ENCODE data around the gene KDM4C. TPM values are rescaled to one million over a fixed set of nuclear protein-coding genes. Genes with fewer than 3 reads are reported as not detected.

Gene KDM4C
- polyA plus RNA-seq, 3 donors: 16.4 to 17.5 (median 16.7) TPM

DNA sequence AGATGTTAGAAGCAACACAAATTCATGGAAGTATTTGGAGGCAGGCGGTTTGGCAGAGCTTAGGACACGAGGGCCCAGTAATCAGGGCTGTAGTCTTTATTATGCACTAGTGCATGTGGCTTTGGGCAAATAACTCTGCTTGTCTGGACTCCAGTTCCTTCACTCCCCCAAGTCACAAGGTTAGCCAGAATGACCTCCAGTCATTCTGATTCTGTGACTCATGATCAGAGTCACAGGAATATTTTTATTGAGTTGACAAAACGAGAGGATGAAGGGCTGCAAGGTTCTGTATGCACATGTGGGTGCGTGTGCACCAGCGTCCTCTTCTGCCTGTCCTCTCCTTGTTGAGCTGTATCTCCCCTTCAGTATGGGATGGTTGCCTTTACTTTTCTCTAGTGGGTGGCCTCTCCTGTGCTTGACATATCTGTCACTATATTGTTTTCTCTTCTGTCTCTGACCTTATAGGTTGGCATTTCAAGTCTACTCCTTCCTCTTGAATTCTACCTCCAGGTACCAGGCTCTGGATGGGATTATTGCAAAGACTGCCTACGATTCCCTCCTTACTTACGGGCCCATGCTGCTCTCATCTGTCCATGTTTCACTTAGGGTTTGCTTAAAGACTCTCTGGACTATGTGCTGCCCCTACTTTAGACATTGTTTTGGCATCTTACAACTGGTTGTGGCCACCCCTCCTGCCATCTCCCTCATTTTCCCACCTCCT is 94.6 kb downstream of the KDM4C start:
- no peak for DNase-seq (ENCODE audit: low read depth in 3 of 3, low spot score in 2 of 3)

DNA sequence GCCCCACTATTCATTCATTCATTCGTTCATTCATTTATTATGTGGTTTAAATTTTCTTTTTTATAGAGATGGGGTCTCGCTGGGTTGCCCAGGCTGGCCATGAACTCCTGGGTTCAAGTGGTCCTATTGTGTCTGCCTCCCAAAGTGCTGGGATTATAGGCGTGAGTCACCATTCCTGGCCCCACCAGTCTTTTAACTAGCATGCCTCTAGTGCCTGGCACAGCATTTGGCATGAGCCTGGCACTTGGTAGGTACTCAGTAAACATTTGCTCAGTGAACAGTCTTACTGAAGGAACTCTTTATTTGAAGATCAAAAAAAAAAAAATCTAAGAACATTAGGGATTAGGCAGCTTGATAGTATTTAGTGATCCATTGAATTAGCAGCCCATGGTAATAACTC is 98.1 kb downstream of the KDM4C start:
- no peak for DNase-seq (ENCODE audit: low read depth in 3 of 3, low spot score in 2 of 3)

DNA sequence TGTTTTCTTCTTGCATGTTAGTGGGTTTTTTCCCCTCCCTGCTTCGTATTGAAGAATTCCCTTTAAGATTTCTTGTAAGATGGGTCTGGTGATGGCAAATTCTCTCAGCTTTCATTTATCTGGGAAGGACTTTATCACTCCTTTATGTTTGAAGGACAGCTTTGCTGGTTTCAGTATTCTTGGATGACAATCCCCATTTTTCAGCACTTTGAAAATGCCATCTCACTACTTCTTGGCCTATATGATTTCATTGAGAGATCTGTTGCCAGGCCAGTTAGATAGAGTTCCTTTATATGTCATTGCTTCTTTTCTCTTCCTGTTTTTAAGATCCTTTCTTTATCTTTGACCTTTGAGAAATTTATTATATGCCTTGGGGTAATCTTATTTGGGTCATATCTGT is 106.3 kb downstream of the KDM4C start:
- no peak for DNase-seq (ENCODE audit: low read depth in 3 of 3, low spot score in 2 of 3)

DNA sequence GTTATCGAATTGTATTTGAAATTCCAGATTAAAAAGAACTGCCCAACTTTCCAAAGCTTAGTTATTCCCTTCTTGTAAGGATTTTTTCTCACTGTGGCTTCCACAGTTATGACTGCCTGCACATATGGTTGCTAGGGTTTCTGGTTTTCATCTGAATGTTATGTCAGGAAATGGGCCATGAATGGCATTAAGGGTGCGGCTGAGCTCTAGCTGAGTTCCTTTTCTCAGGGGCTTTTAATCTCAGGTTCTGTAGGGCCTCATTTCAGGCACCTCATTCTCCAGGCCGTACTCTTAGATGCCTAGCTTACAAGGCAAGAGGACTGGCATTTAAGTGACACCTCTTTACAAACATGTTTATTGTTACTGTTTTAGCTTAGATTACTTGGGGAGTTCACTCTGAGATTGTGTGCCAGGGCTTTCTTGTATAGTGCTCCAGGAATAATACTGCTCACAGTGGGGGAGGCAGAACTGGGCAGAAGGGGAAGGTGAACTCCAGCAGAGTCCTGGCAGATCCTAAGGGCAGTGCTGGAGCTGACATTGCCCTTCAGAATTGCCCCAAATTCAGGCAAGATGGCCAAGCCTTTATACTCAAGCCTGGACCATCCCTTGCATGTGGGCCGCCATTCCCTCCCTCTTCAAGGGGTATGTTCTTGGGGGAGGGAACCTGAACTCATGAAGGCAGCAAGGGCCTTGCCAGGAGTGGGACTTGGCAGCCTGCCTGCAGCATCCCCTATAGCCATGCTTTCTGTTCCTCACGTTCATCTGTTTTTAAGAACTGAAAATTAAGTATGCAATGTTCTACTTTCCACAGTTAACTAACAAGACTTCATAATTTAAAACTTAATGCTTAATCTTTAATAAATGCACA is 111.5 kb downstream of the KDM4C start:
- no peak for DNase-seq (ENCODE audit: low read depth in 3 of 3, low spot score in 2 of 3)

DNA sequence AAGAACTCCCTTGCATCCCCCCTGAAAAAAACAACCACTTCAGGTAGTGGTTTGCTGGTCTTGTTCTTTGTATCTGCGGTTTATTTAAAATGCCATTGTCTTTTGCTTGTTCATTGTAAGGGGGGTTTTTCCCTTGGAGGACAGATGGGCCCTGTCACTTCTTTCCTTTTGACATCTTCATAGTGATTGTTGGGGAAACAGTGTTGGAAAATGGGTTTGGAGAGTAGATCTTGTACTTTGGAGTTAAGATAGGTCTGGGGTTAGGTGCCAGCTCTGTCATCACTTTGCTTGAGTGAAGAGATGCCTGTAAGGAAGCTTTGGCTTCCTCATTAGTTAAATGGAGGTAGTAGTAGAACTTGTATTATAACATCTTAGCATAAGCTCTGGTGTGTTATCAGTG is 112.4 kb downstream of the KDM4C start:
- DNase-seq (ENCODE audit: low read depth in 3 of 3, low spot score in 2 of 3): no peak

DNA sequence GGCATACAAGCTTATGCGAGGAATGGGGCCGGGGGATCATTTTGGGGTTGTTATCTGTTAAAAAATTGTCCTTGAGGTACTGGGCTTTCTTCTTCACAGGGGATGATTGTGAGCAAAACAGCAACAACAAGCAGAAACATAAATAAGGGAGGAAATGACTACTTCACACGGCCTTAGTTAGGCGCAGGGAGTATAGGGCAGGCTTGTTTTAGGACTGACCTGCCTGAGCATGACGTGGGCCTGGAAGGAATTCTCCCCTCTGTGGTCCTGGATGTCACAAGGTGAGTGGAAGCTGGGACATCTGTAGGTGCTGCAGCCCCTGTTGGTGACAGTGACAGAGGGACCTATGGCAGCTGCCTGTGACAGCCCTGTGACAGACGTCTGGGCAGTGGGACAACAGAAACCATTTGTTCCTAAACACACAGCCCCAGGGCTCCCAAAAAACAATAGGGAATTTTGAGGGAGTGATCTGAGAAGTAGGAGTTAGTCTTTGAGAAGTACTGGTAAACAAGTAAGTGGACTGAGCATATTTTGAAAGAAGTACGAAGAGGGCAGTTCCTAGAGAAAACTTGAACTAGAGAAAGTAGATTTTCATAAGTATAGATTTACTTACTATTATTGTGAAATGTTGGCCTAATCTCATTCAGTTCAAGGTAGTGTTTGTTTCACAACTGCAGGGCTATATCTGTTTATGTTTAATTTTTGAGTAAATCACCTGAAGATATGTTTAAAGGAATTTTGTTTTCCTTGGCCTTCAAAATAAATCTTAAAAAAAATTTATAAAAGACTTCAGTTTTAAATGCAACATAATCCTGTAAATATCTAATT is 113.1 kb downstream of the KDM4C start:
- DNase-seq (ENCODE audit: low read depth in 3 of 3, low spot score in 2 of 3): no peak

DNA sequence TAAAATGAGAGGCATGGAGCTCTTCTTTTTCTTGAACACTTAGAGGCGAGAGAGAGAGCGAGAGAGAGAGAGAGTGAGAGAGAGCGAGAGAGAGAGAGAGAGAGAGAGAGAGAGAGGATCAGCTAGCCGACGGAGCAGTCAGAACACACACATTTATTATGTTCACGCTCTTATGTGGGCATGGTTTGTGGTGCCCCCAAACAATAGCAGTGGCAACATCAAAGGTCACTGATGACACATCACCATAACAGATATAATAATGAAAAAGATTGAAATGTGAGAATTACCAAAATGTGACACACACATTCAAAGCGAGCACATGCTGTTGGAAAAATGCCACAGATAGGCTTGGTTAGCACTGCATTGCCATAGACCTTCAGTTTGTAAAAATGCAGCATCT is 116.1 kb downstream of the KDM4C start:
- no peak for DNase-seq (ENCODE audit: low read depth in 3 of 3, low spot score in 2 of 3)

DNA sequence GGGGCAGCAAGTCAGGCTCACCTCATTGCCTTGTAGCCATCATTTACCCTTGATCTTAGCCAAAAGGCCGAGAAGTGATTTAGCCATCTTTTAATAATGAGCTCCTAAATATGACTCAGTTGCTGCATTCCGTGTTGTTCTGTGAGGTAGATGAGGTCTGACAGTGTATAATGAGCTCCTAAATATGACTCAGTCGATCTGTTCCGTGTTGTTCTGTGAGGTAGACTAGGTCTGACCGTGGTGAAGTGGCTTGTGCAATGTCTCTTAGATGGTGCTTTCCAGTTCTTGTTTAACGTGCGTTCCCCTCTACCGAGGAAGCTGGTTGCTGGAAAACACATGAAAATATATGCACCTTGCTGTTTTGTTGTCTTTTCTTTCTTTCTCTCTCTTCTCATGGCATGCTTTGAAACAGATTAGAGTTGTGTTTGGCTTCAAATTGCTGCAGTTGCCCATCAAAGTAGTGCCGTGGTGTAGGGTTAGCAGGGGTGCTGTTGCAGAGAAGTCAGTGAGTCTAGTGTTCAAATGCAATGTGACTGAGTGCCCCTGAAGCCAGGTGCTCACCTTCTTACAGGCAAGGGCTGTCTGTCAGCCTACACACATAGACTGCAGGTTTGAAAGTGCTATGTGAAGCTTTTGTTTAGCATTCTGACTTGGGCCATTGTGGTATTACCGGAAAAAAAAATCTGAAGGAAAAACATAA is 118.6 kb downstream of the KDM4C start:
- no peak for DNase-seq (ENCODE audit: low read depth in 3 of 3, low spot score in 2 of 3)

DNA sequence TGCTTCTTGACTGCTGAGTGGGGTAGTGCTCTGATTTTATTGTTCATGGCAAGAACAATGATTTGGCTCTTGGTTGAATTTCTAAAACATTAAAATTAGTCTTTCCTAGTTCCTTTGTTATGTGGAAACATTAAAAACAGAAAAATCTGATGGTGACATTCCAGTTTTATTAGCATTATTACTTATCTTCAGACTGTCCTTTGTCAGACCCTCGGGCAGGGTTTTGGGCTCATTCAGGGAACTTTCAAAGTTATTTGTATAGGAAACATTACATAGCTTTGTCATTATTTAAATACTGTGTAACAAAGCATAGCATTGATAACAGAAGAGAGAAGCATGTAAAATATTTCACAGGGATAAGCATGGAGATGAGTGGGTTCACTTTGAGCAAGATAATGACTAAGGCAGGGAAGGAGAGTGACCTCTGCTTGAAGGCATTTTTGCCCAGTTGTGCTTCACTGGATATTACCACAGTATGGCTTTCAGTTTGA is 119.9 kb downstream of the KDM4C start:
- no peak for DNase-seq (ENCODE audit: low read depth in 3 of 3, low spot score in 2 of 3)

DNA sequence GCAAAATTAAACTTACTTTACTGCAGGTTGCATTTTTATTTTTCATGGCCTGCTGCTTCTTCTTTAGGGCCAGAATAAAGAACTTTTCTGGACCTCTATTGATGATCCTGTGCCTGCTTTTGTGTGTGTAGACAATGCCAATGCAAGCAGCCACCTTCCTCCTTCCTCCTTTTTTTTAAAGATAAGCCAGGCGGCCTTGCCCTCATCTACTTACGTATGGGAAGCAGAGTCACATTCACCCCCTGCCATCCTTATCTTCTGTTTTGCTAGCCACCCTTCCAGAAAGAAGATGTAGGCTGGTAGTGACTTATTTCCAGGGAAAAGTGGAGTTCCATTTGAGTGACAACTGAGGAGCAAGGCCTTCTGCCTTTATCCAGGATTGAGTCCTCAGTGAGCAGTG is 122.9 kb downstream of the KDM4C start:
- DNase-seq (ENCODE audit: low read depth in 3 of 3, low spot score in 2 of 3): no peak

DNA sequence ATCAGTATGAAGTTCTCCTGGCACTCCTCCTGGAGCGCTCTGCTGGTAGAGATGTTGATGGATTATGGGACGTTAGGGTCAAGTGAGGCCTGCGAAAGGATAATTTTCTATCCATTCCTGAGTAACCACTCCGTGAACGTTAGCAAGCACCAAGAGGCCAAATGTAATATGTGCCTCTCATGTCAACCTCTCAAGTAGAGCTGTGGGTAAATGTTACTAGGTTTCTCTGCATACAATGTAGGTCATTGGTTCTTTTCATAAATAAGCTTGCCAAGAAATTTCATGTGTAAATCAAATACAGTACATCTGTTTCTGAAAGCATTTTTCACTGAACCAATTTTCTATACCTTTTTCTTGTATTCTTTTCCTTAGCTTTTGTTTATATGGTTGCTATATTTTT is 126.3 kb downstream of the KDM4C start:
- no peak for DNase-seq (ENCODE audit: low read depth in 3 of 3, low spot score in 2 of 3)

DNA sequence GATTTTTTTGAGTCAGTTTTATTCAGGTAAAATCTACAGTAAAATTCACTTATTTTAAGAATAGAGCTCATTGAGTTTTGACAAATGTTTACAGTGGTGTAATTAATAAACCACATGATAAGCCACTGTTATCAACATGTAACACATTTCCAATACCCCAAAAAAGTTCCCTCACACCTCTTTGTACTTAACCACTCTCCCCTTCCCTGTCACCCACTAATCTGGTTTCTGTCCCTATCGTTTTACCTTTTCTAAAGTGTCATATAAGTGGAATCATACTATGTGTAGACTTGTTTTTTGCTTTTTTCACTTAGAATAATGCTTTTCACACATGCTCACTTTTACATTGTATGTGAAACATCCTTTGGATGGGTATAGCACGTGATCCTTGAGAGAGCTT is 127.2 kb downstream of the KDM4C start:
- DNase-seq (ENCODE audit: low read depth in 3 of 3, low spot score in 2 of 3): no peak

DNA sequence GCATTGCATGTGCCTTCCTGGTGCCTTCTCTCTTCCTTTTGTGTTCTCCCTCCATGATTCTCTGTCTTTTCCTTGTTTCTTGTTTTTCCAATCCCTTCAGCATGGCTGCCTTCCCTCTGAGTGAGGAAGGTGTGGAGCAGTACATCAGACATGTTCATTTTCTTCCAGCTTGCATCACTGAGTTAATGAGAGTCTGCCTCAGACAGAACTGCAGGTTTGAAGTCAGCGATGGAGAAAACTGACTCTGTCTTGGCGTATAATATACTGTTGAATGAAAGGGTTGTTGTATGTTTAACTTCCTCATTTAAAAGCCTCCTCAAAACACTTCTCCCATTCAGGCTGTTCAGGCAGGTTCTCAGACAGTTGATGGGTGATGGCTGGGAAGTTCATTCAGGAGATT is 129.3 kb downstream of the KDM4C start:
- DNase-seq (ENCODE audit: low read depth in 3 of 3, low spot score in 2 of 3): no peak

DNA sequence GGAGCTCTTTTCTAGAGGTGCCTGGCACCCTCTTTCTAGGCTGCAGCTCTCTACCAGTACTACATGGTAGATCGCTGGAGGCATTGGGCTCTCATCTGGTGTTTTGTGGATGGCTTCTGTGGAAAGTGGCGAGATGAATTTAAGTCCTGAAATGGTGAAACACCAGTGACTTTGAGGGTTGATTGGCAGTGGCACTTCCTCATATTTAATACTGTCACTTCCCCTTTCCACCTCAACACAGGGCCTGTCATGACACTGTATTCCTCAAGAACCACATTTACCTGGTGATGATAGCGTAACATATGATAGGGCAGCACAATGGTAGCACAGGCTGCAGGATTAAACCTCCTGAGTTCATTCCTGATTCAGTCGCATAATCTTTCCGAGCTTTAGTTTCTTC is 132.1 kb downstream of the KDM4C start:
- no peak for DNase-seq (ENCODE audit: low read depth in 3 of 3, low spot score in 2 of 3)

DNA sequence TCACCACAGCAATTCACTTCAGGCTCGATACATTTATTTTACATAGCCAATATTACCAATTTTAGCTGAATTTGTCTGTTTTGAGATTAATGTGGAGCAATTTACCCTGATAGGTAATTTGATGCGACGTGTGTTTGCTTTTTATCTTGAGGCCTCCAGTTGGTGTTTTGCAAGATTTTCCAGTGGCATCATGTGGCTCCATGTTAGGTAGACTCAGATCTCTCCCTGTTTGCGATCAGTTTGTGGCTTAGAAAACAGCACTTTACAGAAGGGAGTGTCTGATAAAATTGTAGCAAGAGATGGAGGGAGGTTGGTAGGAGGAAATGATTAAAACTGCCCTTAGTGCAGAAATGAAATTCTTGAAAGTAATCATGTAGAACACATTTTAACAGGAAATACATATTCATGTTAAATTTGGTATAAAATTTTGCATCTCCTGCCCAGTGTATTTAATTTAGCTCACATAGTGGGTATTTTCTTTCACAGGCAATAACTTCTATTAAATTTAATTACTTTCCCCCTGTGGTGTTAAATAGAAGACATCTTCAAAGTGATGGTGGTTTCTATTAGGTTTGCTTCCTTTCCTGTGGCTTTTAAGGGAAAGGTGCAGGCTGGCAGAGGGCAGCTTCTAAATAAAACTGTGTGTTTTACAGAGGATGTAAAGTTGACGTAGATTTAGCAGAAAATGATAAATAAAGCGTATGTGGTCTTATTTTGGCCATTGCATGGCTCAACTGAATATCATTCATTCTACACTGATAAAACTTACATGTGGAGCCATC is 135.8 kb downstream of the KDM4C start:
- no peak for DNase-seq (ENCODE audit: low read depth in 3 of 3, low spot score in 2 of 3)

DNA sequence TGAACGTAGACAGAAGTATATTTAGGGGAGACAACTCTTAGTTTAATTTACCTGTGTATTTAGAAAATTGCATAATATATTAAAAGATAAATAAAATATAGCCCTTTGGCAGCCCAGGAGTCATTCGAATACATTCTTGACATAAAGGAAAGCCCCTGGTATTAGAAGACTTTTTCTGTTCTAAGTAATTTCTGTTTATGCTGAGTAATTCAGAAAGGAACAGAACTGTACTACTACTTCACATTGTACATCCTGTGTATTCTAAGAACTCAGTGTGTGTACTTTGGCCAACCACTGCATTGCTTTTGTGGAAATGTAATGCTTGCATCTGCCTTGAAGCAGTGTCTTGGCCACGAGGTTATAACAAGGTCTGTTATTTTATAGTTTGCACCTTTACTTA is 136.4 kb downstream of the KDM4C start:
- no peak for DNase-seq (ENCODE audit: low read depth in 3 of 3, low spot score in 2 of 3)

DNA sequence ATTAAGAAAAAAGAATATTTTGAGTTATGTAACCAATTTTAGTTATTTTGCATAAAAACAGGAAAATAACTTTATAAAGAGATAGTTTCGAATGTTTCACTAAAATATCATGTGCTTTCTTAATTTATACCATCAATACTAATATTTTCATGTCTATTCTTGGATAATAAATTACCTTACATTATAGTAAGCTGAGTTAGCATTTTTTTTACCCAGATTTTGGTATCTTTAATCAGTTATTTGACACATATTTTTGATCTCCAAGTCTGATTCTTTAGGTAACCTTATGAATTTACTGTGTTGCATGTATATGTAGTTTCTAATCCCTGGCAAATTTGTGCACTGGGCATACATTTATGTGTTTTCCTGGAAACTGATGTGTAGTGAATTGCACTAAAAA is 138.0 kb downstream of the KDM4C start:
- no peak for DNase-seq (ENCODE audit: low read depth in 3 of 3, low spot score in 2 of 3)

DNA sequence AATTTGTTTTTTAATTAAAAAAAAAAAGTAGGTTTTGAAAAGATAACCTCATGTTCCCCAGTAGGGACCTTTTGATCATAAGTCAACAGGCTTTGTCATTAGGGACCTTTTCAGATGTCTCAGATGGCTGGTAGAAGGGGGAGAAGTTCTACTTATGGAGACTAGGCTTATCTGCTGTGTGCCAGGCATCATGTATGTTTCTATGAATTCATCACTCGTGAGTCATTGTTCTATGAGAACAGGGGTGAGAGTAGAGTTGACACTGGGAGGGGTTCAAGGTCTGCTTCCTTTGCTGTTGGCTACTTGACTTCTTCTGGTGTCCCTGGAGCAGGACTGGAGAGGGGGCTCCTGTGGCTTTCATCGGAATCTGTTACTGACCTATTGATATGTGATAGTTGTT is 138.8 kb downstream of the KDM4C start:
- DNase-seq (ENCODE audit: low read depth in 3 of 3, low spot score in 2 of 3): no peak

DNA sequence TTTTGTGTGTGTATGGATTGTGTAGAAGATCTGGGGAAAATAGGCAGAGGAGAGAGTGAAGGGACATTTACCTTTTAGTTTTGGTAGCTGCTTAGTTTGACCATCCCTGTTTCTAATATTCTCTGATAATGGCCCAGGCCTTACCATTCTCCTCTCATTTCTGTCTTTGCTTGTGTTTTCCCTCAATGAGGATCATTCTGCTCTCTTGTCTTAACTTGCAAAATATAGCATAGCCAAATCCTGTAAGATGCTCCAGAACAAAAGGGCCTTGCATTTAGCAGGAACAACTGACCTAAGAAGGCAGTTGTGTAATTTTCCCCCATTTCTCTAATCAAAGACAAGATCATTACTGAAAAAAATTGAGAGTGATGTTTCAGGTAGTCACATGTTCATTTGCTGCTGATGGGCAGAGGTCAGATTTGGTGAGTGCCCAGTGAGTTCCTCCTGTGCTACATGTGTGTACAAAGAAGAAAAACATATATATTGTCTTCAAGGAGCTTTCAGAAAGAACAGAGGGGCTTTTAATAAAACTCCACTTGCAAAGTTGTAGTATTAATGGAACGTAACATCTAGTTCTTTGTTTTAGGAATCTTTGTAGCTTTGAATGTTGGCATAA is 139.5 kb downstream of the KDM4C start:
- no peak for DNase-seq (ENCODE audit: low read depth in 3 of 3, low spot score in 2 of 3)

Data from right renal cortex interstitium (tissue), 3 donors.